ENCODE results near the gene DPF3. TPM values are rescaled to one million over a fixed set of nuclear protein-coding genes. Genes with fewer than 3 reads are reported as not detected.

The DPF3 gene
- total RNA-seq, 1 donor from 2014 or later: 1.1 TPM

DNA sequence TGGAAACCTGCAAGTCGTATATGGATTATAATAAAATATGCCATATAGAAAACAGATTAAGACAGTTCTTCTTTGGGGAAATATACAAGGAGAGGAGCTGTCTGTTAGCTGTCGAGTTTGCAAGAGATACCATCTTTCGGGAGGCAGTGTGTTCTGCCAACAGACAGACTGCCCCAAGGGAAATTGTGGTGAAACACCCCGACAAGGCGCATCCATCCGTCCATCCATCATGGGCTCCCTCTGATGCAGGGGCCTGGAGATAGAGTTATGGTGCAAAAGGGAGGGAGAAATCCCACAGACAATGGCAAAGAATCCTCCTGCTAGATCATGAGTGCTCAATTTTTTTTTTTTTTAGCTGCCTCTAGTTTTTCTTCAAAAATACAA is 156.3 kb downstream of the DPF3 start:
- Mint-ChIP-seq H3K4me3 (ENCODE audit: unreplicated experiment) (no peak overlapping the region), H3K27ac (ENCODE audit: unreplicated experiment) (no peak overlapping the region), H3K27me3 (ENCODE audit: low read depth) (no peaks in the 10 kb centered on the region), H3K36me3 (ENCODE audit: low read depth) (no peaks in the 10 kb centered on the region), H3K4me1 (ENCODE audit: low read depth) (peaks cover 18% of the 10 kb centered on the region), H3K9me3 (ENCODE audit: low read depth) (no peaks in the 10 kb centered on the region)
- TF ChIP-seq, protein P1, sequence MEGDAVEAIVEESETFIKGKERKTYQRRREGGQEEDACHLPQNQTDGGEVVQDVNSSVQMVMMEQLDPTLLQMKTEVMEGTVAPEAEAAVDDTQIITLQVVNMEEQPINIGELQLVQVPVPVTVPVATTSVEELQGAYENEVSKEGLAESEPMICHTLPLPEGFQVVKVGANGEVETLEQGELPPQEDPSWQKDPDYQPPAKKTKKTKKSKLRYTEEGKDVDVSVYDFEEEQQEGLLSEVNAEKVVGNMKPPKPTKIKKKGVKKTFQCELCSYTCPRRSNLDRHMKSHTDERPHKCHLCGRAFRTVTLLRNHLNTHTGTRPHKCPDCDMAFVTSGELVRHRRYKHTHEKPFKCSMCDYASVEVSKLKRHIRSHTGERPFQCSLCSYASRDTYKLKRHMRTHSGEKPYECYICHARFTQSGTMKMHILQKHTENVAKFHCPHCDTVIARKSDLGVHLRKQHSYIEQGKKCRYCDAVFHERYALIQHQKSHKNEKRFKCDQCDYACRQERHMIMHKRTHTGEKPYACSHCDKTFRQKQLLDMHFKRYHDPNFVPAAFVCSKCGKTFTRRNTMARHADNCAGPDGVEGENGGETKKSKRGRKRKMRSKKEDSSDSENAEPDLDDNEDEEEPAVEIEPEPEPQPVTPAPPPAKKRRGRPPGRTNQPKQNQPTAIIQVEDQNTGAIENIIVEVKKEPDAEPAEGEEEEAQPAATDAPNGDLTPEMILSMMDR (IDR thresholded peaks at IDR 0.05): no peak
- DNase-seq (ENCODE audit: low spot score): no peak

DNA sequence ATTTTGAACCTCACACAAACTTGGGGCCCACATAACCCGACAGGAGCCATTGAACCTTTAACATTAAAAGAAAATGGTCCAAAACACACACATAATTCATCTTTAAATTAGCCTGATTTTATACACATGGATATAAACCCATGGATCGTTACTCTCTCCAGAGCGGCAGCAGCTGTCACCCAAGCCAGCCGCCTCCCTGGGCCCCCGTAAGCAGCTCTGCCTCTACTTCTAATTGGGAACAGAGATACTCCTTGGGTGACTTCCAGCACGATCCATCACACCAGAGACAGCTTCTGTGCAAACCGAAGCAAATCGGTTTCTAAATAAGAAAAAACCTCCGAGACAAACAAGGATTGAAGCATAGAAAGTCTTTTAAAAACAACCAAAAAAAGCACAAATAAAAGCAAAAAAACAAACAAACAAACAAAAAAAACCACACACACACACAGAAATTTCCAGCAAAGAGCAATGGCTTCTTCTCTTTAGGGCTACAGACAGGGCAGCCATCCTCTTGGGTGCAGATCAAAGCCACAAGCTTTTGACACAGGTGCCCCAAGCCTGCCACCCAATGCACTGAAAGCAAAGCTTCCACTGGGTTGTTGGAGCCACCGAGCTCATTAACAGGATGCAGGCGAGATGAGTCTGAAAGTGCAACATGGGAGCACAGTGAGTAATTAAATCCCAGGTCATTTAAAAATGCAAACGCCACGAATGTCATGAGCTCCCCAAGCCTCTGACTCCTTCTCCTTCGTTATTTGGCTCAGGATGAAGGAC is 156.9 kb downstream of the DPF3 start:
- TF ChIP-seq, protein P1 (IDR thresholded peaks at IDR 0.05): no peak
- no peak for DNase-seq (ENCODE audit: low spot score)
- H3K4me3 Mint-ChIP-seq (ENCODE audit: unreplicated experiment): no peak overlapping the region
- H3K27ac Mint-ChIP-seq (ENCODE audit: unreplicated experiment): no peak overlapping the region
- H3K27me3 Mint-ChIP-seq (ENCODE audit: low read depth): no peaks in the 10 kb centered on the region
- peaks cover 13% of the 10 kb centered on the region for H3K4me1 Mint-ChIP-seq (ENCODE audit: low read depth)
- H3K9me3 Mint-ChIP-seq (ENCODE audit: low read depth): no peaks in the 10 kb centered on the region
- H3K36me3 Mint-ChIP-seq (ENCODE audit: low read depth): no peaks in the 10 kb centered on the region

DNA sequence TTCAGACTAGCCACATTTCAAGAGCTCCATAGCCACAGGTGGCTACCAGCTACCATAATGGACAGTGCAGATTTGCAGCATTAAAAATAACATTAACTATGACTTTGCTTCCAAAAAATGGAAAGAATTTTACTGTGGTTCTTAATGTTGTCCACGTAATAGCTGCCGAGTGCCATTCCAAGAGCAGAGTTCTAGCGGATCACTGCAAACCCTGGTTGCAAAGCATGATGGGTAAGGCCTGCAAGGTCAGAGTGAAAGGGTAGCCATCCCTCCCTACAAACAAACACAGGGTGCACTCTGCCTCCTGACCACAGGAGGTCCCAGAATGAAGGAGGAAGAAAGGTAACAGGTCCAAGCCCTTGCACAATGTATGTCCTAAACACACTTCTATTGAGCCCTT is 157.6 kb downstream of the DPF3 start:
- Mint-ChIP-seq H3K27ac (ENCODE audit: unreplicated experiment) (no peak overlapping the region), H3K36me3 (ENCODE audit: low read depth) (no peaks in the 10 kb centered on the region), H3K4me3 (ENCODE audit: unreplicated experiment) (no peak overlapping the region), H3K27me3 (ENCODE audit: low read depth) (no peaks in the 10 kb centered on the region), H3K9me3 (ENCODE audit: low read depth) (no peaks in the 10 kb centered on the region), H3K4me1 (ENCODE audit: low read depth) (peaks cover 13% of the 10 kb centered on the region)
- TF ChIP-seq, protein P1 (IDR thresholded peaks at IDR 0.05): no peak
- no peak for DNase-seq (ENCODE audit: low spot score)

DNA sequence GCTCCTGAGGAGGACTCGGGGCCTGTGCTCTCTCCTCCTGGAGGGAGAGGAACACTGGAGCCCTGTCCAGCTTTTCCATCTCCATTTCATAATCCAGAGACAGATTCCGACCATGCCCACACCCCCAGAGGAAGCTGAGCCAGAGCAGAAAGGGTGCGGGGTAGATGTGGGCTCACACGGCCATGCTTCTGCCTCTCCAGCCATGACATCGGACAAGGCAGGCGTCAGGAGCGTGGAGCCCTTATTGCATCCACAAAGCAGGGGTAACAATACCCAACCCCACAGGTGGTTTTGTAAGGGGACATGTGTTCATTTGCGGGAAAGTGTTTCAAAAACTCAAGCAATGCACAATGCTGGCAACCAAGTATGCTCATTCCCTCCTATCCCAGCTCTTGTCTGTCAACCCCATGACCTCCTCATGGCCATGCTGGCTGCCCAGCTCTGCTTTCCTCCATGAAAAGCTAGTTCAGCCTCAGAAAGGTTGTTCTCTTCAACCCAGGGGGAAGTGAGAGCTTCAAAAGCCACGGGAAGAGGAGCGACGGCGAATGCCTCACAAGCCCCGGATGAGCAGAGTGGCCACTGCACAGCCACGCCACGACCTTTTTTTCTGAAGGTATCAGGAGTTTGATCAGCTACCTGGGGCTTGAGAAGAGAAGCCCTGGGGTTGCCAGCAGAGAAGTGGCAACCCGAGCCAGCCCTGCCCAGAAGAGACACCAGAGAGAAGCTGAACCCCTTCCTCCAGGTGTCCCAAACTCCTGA is 161.7 kb downstream of the DPF3 start:
- no peaks in the 10 kb centered on the region for H3K36me3 Mint-ChIP-seq (ENCODE audit: low read depth)
- no peaks in the 10 kb centered on the region for H3K27me3 Mint-ChIP-seq (ENCODE audit: low read depth)
- H3K4me1 Mint-ChIP-seq (ENCODE audit: low read depth): peaks cover 9% of the 10 kb centered on the region
- H3K4me3 Mint-ChIP-seq (ENCODE audit: unreplicated experiment): no peak overlapping the region
- H3K27ac Mint-ChIP-seq (ENCODE audit: unreplicated experiment): no peak overlapping the region
- TF ChIP-seq, protein P1 (IDR thresholded peaks at IDR 0.05): no peak
- no peaks in the 10 kb centered on the region for H3K9me3 Mint-ChIP-seq (ENCODE audit: low read depth)
- no peak for DNase-seq (ENCODE audit: low spot score)

DNA sequence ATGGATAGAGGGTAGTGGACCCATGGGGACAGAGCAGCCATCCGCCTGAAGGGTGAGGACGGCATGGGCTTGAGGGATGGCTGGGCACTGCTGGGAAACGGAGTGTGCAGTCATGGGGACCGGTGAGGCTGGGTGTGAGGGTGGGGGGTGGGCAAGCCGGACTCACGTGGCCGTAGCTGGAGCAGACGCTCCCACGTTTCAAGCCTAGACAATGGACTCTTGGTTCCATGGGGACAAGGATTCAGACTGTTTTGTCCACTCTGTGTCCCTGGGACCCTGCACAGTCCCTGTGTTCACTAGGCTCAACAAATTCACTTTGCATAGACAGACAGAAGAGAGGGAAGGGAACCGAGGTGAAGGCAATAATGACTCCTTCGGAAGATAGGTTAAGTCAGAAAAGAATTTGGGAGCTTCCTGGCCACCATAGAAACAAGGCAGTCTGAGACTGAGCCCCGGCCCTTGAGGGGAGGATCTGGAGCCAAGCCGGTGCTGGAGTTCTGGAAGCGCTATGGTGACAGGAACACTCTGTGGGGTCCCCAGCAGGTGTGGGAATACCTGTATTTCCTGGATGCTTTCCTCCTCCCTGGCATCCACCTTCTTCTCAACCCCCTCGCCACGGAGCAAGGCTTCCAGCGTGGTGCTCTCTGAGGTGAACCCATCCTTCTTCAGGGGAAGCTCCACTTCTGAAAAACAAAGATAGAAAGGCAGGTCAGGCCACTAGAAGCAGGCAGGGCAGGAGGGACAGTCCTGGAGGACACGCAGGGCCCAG is 162.5 kb downstream of the DPF3 start:
- Mint-ChIP-seq H3K4me1 (ENCODE audit: low read depth) (peaks cover 14% of the 10 kb centered on the region), H3K27me3 (ENCODE audit: low read depth) (no peaks in the 10 kb centered on the region), H3K4me3 (ENCODE audit: unreplicated experiment) (no peak overlapping the region), H3K9me3 (ENCODE audit: low read depth) (no peaks in the 10 kb centered on the region), H3K27ac (ENCODE audit: unreplicated experiment) (no peak overlapping the region), H3K36me3 (ENCODE audit: low read depth) (no peaks in the 10 kb centered on the region)
- TF ChIP-seq, protein P1 (IDR thresholded peaks at IDR 0.05): no peak
- DNase-seq (ENCODE audit: low spot score): no peak
